ENCODE results near the gene TULP4.
"Not testable (repeated sequence)": the region's sequence is repeated elsewhere in the genome, so short reads cannot be mapped to it uniquely, and the experiment has no call there.

TULP4 gene

GRCh38 chr6:158536891-158537798 lies 224.9 kb downstream of the TULP4 start:
- DNase-seq, result peak in 2 of 5 donors; percentile 8 to 40

- DNase-seq, result no peak
Measured at GRCh38 chr6:158538741-158539140, 226.5 kb downstream of the TULP4 start.

- no peak for DNase-seq
Measured at GRCh38 chr6:158539413-158539812, 227.1 kb downstream of the TULP4 start.

- DNase-seq, result no peak
Measured at GRCh38 chr6:158539881-158540280, 227.6 kb downstream of the TULP4 start.

- DNase-seq, result no peak
Measured at GRCh38 chr6:158543606-158544185, 231.4 kb downstream of the TULP4 start.

- no peak for DNase-seq
Measured at GRCh38 chr6:158544428-158544827, 232.2 kb downstream of the TULP4 start.

- no peak for DNase-seq
Measured at GRCh38 chr6:158545043-158545966, 233.0 kb downstream of the TULP4 start.

- DNase-seq, result no peak
Measured at GRCh38 chr6:158548418-158549161, 236.3 kb downstream of the TULP4 start.

GRCh38 chr6:158552055-158552795 lies 240.0 kb downstream of the TULP4 start:
- DNase-seq, result no peak

- DNase-seq, result no peak
Measured at GRCh38 chr6:158552796-158553138, 240.5 kb downstream of the TULP4 start.

- no peak for DNase-seq
Measured at GRCh38 chr6:158554611-158555361, 242.5 kb downstream of the TULP4 start.

- no peak for DNase-seq
Measured at GRCh38 chr6:158556113-158556512, 243.8 kb downstream of the TULP4 start.

GRCh38 chr6:158557110-158557509 lies 244.8 kb downstream of the TULP4 start:
- DNase-seq, result not testable (repeated sequence)

- DNase-seq, result no peak
Measured at GRCh38 chr6:158557927-158558326, 245.7 kb downstream of the TULP4 start.

- no peak for DNase-seq
Measured at GRCh38 chr6:158558415-158559306, 246.4 kb downstream of the TULP4 start.

- DNase-seq, result no peak
Measured at GRCh38 chr6:158559338-158559894, 247.2 kb downstream of the TULP4 start.

GRCh38 chr6:158559895-158560835 lies 247.9 kb downstream of the TULP4 start, which contains the start of gene TMEM181:
Gene TMEM181, plus strand, starts transcription at chr6:158560091. Its CDS starts 134 bp downstream, at chr6:158560225.
- peak; percentile 69 to 90 (median 82) for DNase-seq

GRCh38 chr6:158560836-158561320 lies 248.6 kb downstream of the TULP4 start:
- DNase-seq, result peak in 1 of 5 donors; percentile 10

All from T-helper 1 cell (primary cell).